HepG2 (cell line): ENCODE data around the gene UNC93A. TPM values are rescaled to one million over a fixed set of nuclear protein-coding genes. Genes with fewer than 3 reads are reported as not detected.

ENCODE experiments used
- ARNT ChIP-seq: fragments of 450-650 bp; IDR thresholded peaks from 2 replicates; pipeline ENCODE4 v1.6.1; 2017
- HDAC6 ChIP-seq: fragments of 200-600 bp; sonication (generic); IDR thresholded peaks from 2 replicates; pipeline ENCODE4 v1.7.0; 2017; ENCODE audit warnings: mild to moderate bottlenecking, antibody characterized with exemption, low read length, low read depth
- KDM3A ChIP-seq: IDR thresholded peaks from 2 replicates; pipeline ENCODE4 v1.6.1; 2018; ENCODE audit warnings: low read depth, missing compliant biosample characterization
- SAP130 ChIP-seq: IDR thresholded peaks from 2 replicates; pipeline ENCODE4 v1.6.1; 2016; ENCODE audit warnings: low read depth
- SETDB1 ChIP-seq: sonication (generic); formaldehyde crosslinking; IDR thresholded peaks from 2 replicates; pipeline ENCODE4 v1.5.1; 2020; ENCODE audit warnings: missing genetic modification reagents, mild to moderate bottlenecking, borderline replicate concordance
- SOX6 ChIP-seq, 2 experiments: fragments of 450-650 bp in 1 of 2; sonication (generic) in 1 of 2; formaldehyde crosslinking in 1 of 2; IDR thresholded peaks; 2 replicates each; pipeline versions ENCODE4 v1.4.0 to v1.6.1; 2017 to 2020; ENCODE audit warnings: antibody characterized with exemption in 1 of 2, mild to moderate bottlenecking in 1 of 2, missing genetic modification reagents in 1 of 2
- SRSF9 ChIP-seq: fragments of 200-400 bp; formaldehyde crosslinking; IDR thresholded peaks from 2 replicates; pipeline ENCODE4 v1.6.1; 2018; ENCODE audit warnings: borderline replicate concordance, mild to moderate bottlenecking, low read depth, low read length; ENCODE audit not compliant: insufficient read depth, poor library complexity, severe bottlenecking
- ZBTB3 ChIP-seq: sonication (generic); formaldehyde crosslinking; IDR thresholded peaks from 2 replicates; pipeline ENCODE4 v1.4.0; 2020; ENCODE audit warnings: low read depth, mild to moderate bottlenecking, moderate library complexity, missing genetic modification reagents, borderline replicate concordance
- ZBTB38 ChIP-seq: sonication (generic); formaldehyde crosslinking; IDR thresholded peaks from 2 replicates; pipeline ENCODE4 v1.5.1; 2020; ENCODE audit warnings: mild to moderate bottlenecking, missing genetic modification reagents
- ZNF180 ChIP-seq: sonication (generic); formaldehyde crosslinking; IDR thresholded peaks from 2 replicates; pipeline ENCODE4 v1.4.0; 2020; ENCODE audit warnings: low read depth, missing genetic modification reagents, borderline replicate concordance
- ZNF224 ChIP-seq: sonication (generic); formaldehyde crosslinking; IDR thresholded peaks from 2 replicates; pipeline ENCODE4 v1.5.0; 2020; ENCODE audit warnings: mild to moderate bottlenecking, missing genetic modification reagents
- ZNF510 ChIP-seq: sonication (generic); formaldehyde crosslinking; IDR thresholded peaks from 2 replicates; pipeline ENCODE4 v1.4.0; 2020; ENCODE audit warnings: low read depth, mild to moderate bottlenecking, missing genetic modification reagents
- ZNF792 ChIP-seq: IDR thresholded peaks from 2 replicates; pipeline ENCODE4 v1.6.1; 2016
- ZSCAN21 ChIP-seq: sonication (generic); formaldehyde crosslinking; IDR thresholded peaks from 2 replicates; pipeline ENCODE4 v1.8.0; 2022; ENCODE audit warnings: mild to moderate bottlenecking, missing genetic modification reagents, moderate library complexity, borderline replicate concordance
- polyA plus RNA-seq, 8 experiments: library from polyadenylated mRNA; depleted of rRNA in 3 of 8; stranded (reverse) in 7 of 8; unstranded in 1 of 8; fragments of >200 nt; fragmentation: Illumina TruSeq in 4 of 8; extraction: Trizol in 4 of 8; gene quantifications; 2 replicates each; pipeline versions ENCODE4 v1.2.1 to v1.2.3, GENCODE V29; 2011 to 2016; ENCODE audit warnings: low read depth in 4 of 8, missing spikeins in 1 of 8, mixed read lengths in 1 of 8; ENCODE audit not compliant: insufficient read depth in 1 of 8
- total RNA-seq, 5 experiments: library from RNA; depleted of rRNA; stranded (reverse); fragments of >200 nt; fragmentation: Illumina TruSeq; extraction: Trizol; gene quantifications; 2 replicates each; pipeline ENCODE4 v1.2.3, GENCODE V29; 2016; ENCODE audit warnings: low read depth in 1 of 5
- TF ChIP-seq, protein P1 (sequence below): sonication (generic); formaldehyde crosslinking; IDR thresholded peaks from 2 replicates; pipeline ENCODE4 v1.4.0; 2020; ENCODE audit warnings: mild to moderate bottlenecking, missing genetic modification reagents
- TF ChIP-seq, protein P2 (sequence below): sonication (generic); formaldehyde crosslinking; IDR thresholded peaks from 2 replicates; pipeline ENCODE4 v1.9.0; 2022; ENCODE audit warnings: missing genetic modification reagents, mild to moderate bottlenecking, borderline replicate concordance
- TF ChIP-seq, protein P3 (sequence below): sonication (generic); formaldehyde crosslinking; IDR thresholded peaks from 2 replicates; pipeline ENCODE4 v1.4.0; 2020; ENCODE audit warnings: missing genetic modification reagents
- TF ChIP-seq, protein P4 (sequence below): sonication (generic); formaldehyde crosslinking; conservative IDR thresholded peaks from 2 replicates; pipeline ENCODE4 v1.8.0; 2022; ENCODE audit warnings: missing genetic modification reagents
- TF ChIP-seq, protein P5 (sequence below): sonication (generic); formaldehyde crosslinking; IDR thresholded peaks from 2 replicates; pipeline ENCODE4 v1.8.0; 2022; ENCODE audit warnings: mild to moderate bottlenecking, missing genetic modification reagents; ENCODE audit not compliant: insufficient replicate concordance
- TF ChIP-seq, protein P6 (sequence below): sonication (generic); formaldehyde crosslinking; IDR thresholded peaks from 2 replicates; pipeline ENCODE4 v1.8.1; 2023; ENCODE audit warnings: mild to moderate bottlenecking, missing genetic modification reagents

UNC93A gene
- total and polyA plus RNA-seq, 2 of the 13 experiments (the other 11 are each of a cell fraction or from before 2014, with no cell fraction given), result 11.0 to 42.7 TPM

DNA sequence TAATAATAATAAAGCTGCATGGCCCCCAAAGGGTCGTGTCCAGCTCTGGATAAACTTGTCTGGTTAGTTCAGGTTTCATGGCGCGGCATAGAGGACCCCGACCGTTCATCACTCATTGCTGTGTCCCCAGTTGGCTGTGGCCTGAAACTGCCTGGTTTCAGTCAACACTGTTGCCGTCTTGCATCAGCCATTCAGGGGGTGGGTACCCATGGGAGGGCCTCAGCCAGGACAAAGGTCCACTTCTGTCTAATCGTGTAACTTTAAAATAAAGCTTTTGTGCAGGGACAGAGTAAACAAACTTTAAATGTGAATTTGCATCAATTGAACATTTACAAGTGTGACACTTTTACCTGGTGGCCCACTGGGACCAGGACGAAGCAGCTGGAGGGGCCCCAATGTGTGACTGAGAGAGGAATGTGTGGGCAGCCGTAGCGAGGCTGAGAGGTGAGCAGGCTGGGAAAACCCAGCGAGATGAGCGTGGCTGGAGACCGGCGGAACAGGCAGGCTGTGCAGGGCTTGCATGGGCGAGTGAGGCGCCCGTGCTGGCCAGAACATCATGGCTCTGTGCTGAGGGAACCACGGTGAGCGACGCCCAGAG, 22.3 kb upstream of the UNC93A start (continued):
- TF ChIP-seq SAP130 (CRISPR knock-in tag) (peak; percentile 85), SOX6 (IDR thresholded peaks at IDR 0.05) (no peak), SOX6 (CRISPR knock-in tag; IDR thresholded peaks at IDR 0.05) (peak; percentile 99), KDM3A (CRISPR knock-in tag) (peak; percentile 90; the same call in 1 of the 2 replicates), SRSF9 (no peak), ZNF510 (CRISPR knock-in tag) (peak; percentile 81), ZBTB38 (CRISPR knock-in tag) (peak; percentile 91), HDAC6 (no peak), SETDB1 (CRISPR knock-in tag) (peak; percentile 81; the same call in 1 of the 2 replicates), ZNF180 (CRISPR knock-in tag) (no peak), ZNF792 (CRISPR knock-in tag) (peak; percentile 87), ZNF224 (peak; percentile 77; the same call in 1 of the 2 replicates), ZBTB3 (CRISPR knock-in tag) (no peak), ZSCAN21 (CRISPR knock-in tag) (peak; percentile 96), ARNT (no peak)
- TF ChIP-seq, protein P1, sequence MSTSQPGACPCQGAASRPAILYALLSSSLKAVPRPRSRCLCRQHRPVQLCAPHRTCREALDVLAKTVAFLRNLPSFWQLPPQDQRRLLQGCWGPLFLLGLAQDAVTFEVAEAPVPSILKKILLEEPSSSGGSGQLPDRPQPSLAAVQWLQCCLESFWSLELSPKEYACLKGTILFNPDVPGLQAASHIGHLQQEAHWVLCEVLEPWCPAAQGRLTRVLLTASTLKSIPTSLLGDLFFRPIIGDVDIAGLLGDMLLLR (CRISPR knock-in tag), result no peak
- TF ChIP-seq, protein P2, sequence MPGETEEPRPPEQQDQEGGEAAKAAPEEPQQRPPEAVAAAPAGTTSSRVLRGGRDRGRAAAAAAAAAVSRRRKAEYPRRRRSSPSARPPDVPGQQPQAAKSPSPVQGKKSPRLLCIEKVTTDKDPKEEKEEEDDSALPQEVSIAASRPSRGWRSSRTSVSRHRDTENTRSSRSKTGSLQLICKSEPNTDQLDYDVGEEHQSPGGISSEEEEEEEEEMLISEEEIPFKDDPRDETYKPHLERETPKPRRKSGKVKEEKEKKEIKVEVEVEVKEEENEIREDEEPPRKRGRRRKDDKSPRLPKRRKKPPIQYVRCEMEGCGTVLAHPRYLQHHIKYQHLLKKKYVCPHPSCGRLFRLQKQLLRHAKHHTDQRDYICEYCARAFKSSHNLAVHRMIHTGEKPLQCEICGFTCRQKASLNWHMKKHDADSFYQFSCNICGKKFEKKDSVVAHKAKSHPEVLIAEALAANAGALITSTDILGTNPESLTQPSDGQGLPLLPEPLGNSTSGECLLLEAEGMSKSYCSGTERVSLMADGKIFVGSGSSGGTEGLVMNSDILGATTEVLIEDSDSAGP (CRISPR knock-in tag), result peak; percentile 87; the same call in 1 of the 2 replicates
- TF ChIP-seq, protein P3, sequence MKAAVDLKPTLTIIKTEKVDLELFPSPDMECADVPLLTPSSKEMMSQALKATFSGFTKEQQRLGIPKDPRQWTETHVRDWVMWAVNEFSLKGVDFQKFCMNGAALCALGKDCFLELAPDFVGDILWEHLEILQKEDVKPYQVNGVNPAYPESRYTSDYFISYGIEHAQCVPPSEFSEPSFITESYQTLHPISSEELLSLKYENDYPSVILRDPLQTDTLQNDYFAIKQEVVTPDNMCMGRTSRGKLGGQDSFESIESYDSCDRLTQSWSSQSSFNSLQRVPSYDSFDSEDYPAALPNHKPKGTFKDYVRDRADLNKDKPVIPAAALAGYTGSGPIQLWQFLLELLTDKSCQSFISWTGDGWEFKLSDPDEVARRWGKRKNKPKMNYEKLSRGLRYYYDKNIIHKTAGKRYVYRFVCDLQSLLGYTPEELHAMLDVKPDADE (CRISPR knock-in tag), result no peak
- TF ChIP-seq, protein P4, sequence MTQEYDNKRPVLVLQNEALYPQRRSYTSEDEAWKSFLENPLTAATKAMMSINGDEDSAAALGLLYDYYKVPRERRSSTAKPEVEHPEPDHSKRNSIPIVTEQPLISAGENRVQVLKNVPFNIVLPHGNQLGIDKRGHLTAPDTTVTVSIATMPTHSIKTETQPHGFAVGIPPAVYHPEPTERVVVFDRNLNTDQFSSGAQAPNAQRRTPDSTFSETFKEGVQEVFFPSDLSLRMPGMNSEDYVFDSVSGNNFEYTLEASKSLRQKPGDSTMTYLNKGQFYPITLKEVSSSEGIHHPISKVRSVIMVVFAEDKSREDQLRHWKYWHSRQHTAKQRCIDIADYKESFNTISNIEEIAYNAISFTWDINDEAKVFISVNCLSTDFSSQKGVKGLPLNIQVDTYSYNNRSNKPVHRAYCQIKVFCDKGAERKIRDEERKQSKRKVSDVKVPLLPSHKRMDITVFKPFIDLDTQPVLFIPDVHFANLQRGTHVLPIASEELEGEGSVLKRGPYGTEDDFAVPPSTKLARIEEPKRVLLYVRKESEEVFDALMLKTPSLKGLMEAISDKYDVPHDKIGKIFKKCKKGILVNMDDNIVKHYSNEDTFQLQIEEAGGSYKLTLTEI, result no peak
- TF ChIP-seq, protein P5, sequence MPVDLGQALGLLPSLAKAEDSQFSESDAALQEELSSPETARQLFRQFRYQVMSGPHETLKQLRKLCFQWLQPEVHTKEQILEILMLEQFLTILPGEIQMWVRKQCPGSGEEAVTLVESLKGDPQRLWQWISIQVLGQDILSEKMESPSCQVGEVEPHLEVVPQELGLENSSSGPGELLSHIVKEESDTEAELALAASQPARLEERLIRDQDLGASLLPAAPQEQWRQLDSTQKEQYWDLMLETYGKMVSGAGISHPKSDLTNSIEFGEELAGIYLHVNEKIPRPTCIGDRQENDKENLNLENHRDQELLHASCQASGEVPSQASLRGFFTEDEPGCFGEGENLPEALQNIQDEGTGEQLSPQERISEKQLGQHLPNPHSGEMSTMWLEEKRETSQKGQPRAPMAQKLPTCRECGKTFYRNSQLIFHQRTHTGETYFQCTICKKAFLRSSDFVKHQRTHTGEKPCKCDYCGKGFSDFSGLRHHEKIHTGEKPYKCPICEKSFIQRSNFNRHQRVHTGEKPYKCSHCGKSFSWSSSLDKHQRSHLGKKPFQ, result peak; percentile 61
- TF ChIP-seq, protein P6, sequence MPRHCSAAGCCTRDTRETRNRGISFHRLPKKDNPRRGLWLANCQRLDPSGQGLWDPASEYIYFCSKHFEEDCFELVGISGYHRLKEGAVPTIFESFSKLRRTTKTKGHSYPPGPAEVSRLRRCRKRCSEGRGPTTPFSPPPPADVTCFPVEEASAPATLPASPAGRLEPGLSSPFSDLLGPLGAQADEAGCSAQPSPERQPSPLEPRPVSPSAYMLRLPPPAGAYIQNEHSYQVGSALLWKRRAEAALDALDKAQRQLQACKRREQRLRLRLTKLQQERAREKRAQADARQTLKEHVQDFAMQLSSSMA (CRISPR knock-in tag), result peak; percentile 75; the same call in 1 of the 2 replicates
